HepG2 (cell line): ENCODE results near the gene ABTB2. TPM values are rescaled to one million over a fixed set of nuclear protein-coding genes. Genes with fewer than 3 reads are reported as not detected.
A peak's percentile ranks its signal among the peaks of the same experiment; 100 is the strongest.

Experiments used
- ASH2L ChIP-seq: fragments of 300-600, 200-600 bp; sonication (generic); IDR thresholded peaks from 2 replicates; pipeline ENCODE4 v1.7.0; 2017; ENCODE audit warnings: low read depth, mild to moderate bottlenecking, moderate library complexity, mixed read lengths, low read length; ENCODE audit not compliant: insufficient read length
- ETV5 ChIP-seq: IDR thresholded peaks from 2 replicates; pipeline ENCODE4 v1.6.1; 2018; ENCODE audit warnings: missing biosample characterization, missing genetic modification reagents, inconsistent platforms, borderline replicate concordance
- FIP1L1 ChIP-seq: fragments of 200-400 bp; formaldehyde crosslinking; IDR thresholded peaks from 2 replicates; pipeline ENCODE4 v1.6.1; 2018; ENCODE audit warnings: low read depth, mild to moderate bottlenecking, low read length, moderate library complexity, borderline replicate concordance; ENCODE audit not compliant: insufficient read depth
- FOXC1 ChIP-seq: sonication (generic); formaldehyde crosslinking; IDR thresholded peaks from 2 replicates; pipeline ENCODE4 v1.8.0; 2022; ENCODE audit warnings: mild to moderate bottlenecking, missing genetic modification reagents, borderline replicate concordance
- RBM39 ChIP-seq: fragments of 200-400 bp; formaldehyde crosslinking; IDR thresholded peaks from one replicate; pipeline ENCODE4 v1.6.1; 2018; ENCODE audit warnings: antibody characterized with exemption, mild to moderate bottlenecking, low read depth, low read length; ENCODE audit not compliant: poor library complexity, severe bottlenecking
- SNAI1 ChIP-seq: sonication (generic); formaldehyde crosslinking; IDR thresholded peaks from 2 replicates; pipeline ENCODE4 v1.5.0; 2020; ENCODE audit warnings: mild to moderate bottlenecking, missing genetic modification reagents, borderline replicate concordance
- ZKSCAN1 ChIP-seq: fragments of 150-350 bp; IDR thresholded peaks from 2 replicates; pipeline ENCODE4 v1.6.1; 2014; ENCODE audit warnings: low read length
- ZNF382 ChIP-seq: sonication (generic); formaldehyde crosslinking; IDR thresholded peaks from 2 replicates; pipeline ENCODE4 v1.5.0; 2020; ENCODE audit warnings: missing genetic modification reagents, mild to moderate bottlenecking, borderline replicate concordance
- ZNF570 ChIP-seq: sonication (generic); formaldehyde crosslinking; IDR thresholded peaks from 2 replicates; pipeline ENCODE4 v1.4.0; 2020; ENCODE audit warnings: mild to moderate bottlenecking, missing genetic modification reagents, borderline replicate concordance
- ZNF598 ChIP-seq: sonication (generic); formaldehyde crosslinking; IDR thresholded peaks from 2 replicates; pipeline ENCODE4 v1.5.1; 2020; ENCODE audit warnings: mild to moderate bottlenecking, missing genetic modification reagents, borderline replicate concordance
- ZNF652 ChIP-seq: IDR thresholded peaks from 2 replicates; pipeline ENCODE4 v1.6.1; 2016; ENCODE audit warnings: low read depth, borderline replicate concordance
- ZNF674 ChIP-seq: sonication (generic); formaldehyde crosslinking; IDR thresholded peaks from 2 replicates; pipeline ENCODE4 v1.5.0; 2020; ENCODE audit warnings: low read depth, mild to moderate bottlenecking, missing genetic modification reagents
- ZNF775 ChIP-seq: sonication (generic); formaldehyde crosslinking; IDR thresholded peaks from 2 replicates; pipeline ENCODE4 v1.4.0; 2020; ENCODE audit warnings: missing genetic modification reagents, mild to moderate bottlenecking, moderate library complexity, borderline replicate concordance
- polyA plus RNA-seq, 8 experiments: library from polyadenylated mRNA; depleted of rRNA in 3 of 8; stranded (reverse) in 7 of 8; unstranded in 1 of 8; fragments of >200 nt; fragmentation: Illumina TruSeq in 4 of 8; extraction: Trizol in 4 of 8; gene quantifications; 2 replicates each; pipeline versions ENCODE4 v1.2.1 to v1.2.3, GENCODE V29; 2011 to 2016; ENCODE audit warnings: low read depth in 4 of 8, missing spikeins in 1 of 8, mixed read lengths in 1 of 8; ENCODE audit not compliant: insufficient read depth in 1 of 8
- total RNA-seq, 5 experiments: library from RNA; depleted of rRNA; stranded (reverse); fragments of >200 nt; fragmentation: Illumina TruSeq; extraction: Trizol; gene quantifications; 2 replicates each; pipeline ENCODE4 v1.2.3, GENCODE V29; 2016; ENCODE audit warnings: low read depth in 1 of 5
- TF ChIP-seq, protein P1 (sequence below): sonication (generic); formaldehyde crosslinking; IDR thresholded peaks from 2 replicates; pipeline ENCODE4 v1.4.0; 2020; ENCODE audit warnings: missing genetic modification reagents, borderline replicate concordance
- TF ChIP-seq, protein P2 (sequence below): sonication (generic); formaldehyde crosslinking; IDR thresholded peaks from 2 replicates; pipeline ENCODE4 v1.4.0; 2020; ENCODE audit warnings: missing genetic modification reagents
- TF ChIP-seq, protein P3 (sequence below): sonication (generic); formaldehyde crosslinking; conservative IDR thresholded peaks from 2 replicates; pipeline ENCODE4 v1.4.0; 2020; ENCODE audit warnings: missing genetic modification reagents
- TF ChIP-seq, protein P4 (sequence below): IDR thresholded peaks from 2 replicates; pipeline ENCODE4 v1.6.1; 2016; ENCODE audit warnings: control low read depth

Gene ABTB2
- total and polyA plus RNA-seq, 2 of the 13 experiments (the other 11 are each of a cell fraction or from before 2014, with no cell fraction given) = 5.1 to 15.4 TPM

DNA sequence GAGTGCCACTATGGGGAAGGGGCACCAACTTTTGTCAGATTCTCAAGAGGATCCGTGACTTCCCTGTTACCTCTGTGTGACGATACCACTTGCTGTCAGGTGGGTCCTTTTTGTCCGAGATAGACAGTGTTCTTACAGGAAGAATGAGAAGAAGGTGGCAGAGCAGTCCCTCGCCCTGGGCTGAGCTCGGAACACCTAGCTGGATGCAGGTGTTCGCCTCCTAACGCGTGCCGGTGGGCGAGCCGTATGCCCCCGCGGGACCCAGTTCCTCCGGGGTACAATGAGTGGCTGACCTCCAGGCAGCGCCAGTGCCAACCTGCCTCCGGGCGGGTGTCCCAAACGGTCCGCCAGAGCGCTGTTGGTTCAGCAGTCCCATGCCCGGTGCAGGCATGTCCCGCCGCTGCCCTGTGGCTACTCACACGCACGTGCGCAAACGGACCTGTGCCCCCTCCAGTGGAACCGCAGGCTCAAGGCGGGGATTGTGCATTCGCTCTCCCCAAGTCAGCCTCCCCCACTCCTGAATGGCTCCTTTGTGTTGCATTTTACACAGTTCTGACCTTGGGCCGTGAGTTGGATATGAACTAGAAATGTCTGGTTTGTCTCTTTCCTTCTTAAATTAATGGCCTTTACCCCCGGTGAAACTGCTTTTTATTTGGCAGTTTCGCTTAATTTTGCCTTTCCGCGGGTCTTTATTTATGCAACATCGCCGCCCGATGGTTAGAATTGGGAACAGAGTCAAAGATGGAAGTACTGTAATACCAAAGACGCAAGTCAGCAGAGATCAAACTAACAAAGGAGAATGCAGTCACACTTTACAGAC lies 1.1 kb upstream of the ABTB2 start (continued):
- no peak for TF ChIP-seq ZNF674 (CRISPR knock-in tag)
- TF ChIP-seq FOXC1 (CRISPR knock-in tag) = peak; percentile 90
- TF ChIP-seq ZKSCAN1 = no peak
- TF ChIP-seq, protein P1, sequence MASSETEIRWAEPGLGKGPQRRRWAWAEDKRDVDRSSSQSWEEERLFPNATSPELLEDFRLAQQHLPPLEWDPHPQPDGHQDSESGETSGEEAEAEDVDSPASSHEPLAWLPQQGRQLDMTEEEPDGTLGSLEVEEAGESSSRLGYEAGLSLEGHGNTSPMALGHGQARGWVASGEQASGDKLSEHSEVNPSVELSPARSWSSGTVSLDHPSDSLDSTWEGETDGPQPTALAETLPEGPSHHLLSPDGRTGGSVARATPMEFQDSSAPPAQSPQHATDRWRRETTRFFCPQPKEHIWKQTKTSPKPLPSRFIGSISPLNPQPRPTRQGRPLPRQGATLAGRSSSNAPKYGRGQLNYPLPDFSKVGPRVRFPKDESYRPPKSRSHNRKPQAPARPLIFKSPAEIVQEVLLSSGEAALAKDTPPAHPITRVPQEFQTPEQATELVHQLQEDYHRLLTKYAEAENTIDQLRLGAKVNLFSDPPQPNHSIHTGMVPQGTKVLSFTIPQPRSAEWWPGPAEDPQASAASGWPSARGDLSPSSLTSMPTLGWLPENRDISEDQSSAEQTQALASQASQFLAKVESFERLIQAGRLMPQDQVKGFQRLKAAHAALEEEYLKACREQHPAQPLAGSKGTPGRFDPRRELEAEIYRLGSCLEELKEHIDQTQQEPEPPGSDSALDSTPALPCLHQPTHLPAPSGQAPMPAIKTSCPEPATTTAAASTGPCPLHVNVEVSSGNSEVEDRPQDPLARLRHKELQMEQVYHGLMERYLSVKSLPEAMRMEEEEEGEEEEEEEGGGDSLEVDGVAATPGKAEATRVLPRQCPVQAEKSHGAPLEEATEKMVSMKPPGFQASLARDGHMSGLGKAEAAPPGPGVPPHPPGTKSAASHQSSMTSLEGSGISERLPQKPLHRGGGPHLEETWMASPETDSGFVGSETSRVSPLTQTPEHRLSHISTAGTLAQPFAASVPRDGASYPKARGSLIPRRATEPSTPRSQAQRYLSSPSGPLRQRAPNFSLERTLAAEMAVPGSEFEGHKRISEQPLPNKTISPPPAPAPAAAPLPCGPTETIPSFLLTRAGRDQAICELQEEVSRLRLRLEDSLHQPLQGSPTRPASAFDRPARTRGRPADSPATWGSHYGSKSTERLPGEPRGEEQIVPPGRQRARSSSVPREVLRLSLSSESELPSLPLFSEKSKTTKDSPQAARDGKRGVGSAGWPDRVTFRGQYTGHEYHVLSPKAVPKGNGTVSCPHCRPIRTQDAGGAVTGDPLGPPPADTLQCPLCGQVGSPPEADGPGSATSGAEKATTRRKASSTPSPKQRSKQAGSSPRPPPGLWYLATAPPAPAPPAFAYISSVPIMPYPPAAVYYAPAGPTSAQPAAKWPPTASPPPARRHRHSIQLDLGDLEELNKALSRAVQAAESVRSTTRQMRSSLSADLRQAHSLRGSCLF (CRISPR knock-in tag) = no peak
- TF ChIP-seq, protein P2, sequence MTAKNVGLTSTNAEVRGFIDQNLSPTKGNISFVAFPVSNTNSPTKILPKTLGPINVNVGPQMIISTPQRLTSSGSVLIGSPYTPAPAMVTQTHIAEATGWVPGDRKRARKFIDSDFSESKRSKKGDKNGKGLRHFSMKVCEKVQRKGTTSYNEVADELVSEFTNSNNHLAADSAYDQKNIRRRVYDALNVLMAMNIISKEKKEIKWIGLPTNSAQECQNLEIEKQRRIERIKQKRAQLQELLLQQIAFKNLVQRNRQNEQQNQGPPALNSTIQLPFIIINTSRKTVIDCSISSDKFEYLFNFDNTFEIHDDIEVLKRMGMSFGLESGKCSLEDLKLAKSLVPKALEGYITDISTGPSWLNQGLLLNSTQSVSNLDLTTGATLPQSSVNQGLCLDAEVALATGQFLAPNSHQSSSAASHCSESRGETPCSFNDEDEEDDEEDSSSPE = peak; percentile 59; the same call in 1 of the 2 replicates
- 0 out of 2 replicates have a peak, but pooled peaks have one; percentile 22 for TF ChIP-seq ZNF652 (CRISPR knock-in tag)
- TF ChIP-seq ASH2L = peak; percentile 24
- TF ChIP-seq, protein P3, sequence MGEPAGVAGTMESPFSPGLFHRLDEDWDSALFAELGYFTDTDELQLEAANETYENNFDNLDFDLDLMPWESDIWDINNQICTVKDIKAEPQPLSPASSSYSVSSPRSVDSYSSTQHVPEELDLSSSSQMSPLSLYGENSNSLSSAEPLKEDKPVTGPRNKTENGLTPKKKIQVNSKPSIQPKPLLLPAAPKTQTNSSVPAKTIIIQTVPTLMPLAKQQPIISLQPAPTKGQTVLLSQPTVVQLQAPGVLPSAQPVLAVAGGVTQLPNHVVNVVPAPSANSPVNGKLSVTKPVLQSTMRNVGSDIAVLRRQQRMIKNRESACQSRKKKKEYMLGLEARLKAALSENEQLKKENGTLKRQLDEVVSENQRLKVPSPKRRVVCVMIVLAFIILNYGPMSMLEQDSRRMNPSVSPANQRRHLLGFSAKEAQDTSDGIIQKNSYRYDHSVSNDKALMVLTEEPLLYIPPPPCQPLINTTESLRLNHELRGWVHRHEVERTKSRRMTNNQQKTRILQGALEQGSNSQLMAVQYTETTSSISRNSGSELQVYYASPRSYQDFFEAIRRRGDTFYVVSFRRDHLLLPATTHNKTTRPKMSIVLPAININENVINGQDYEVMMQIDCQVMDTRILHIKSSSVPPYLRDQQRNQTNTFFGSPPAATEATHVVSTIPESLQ (CRISPR knock-in tag) = no peak
- TF ChIP-seq ZNF382 = no peak
- peak; percentile 12 for TF ChIP-seq RBM39
- no peak for TF ChIP-seq FIP1L1
- TF ChIP-seq ZNF775 = no peak
- TF ChIP-seq, protein P4, sequence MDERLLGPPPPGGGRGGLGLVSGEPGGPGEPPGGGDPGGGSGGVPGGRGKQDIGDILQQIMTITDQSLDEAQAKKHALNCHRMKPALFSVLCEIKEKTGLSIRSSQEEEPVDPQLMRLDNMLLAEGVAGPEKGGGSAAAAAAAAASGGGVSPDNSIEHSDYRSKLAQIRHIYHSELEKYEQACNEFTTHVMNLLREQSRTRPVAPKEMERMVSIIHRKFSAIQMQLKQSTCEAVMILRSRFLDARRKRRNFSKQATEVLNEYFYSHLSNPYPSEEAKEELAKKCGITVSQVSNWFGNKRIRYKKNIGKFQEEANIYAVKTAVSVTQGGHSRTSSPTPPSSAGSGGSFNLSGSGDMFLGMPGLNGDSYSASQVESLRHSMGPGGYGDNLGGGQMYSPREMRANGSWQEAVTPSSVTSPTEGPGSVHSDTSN = no peak
- no peak for TF ChIP-seq ZNF570 (CRISPR knock-in tag)
- no peak for TF ChIP-seq ETV5 (CRISPR knock-in tag)
- no peak for TF ChIP-seq SNAI1 (CRISPR knock-in tag)
- peak; percentile 92 for TF ChIP-seq ZNF598 (CRISPR knock-in tag)
